Ascending aorta (tissue), 2 donors: ENCODE results near the gene SLIT3. TPM values are rescaled to one million over a fixed set of nuclear protein-coding genes. Genes with fewer than 3 reads are reported as not detected.

Source experiments
- DNase-seq, 2 donors: peaks; one replicate each; pipeline ENCODE4 v3.0.0-alpha.2; 2019; ENCODE audit warnings: low spot score in 2 of 2
- H3K27ac ChIP-seq, 2 donors: fragments of 200-600 bp; sonication (generic); one replicate each; pipeline ENCODE4 v1.5.1; 2016 to 2017; ENCODE audit warnings: mild to moderate bottlenecking in 1 of 2
- H3K27me3 ChIP-seq: fragments of 200-600 bp; sonication (generic); one replicate; pipeline ENCODE4 v1.5.1; 2017
- H3K36me3 ChIP-seq, 2 donors: fragments of 200-600 bp; sonication (generic); one replicate each; pipeline ENCODE4 v1.5.1; 2016
- H3K4me1 ChIP-seq, 2 donors: fragments of 200-600 bp; sonication (generic); one replicate each; pipeline ENCODE4 v1.5.1; 2016 to 2017; ENCODE audit warnings: mild to moderate bottlenecking in 1 of 2
- H3K4me3 ChIP-seq, 2 donors: fragments of 200-600 bp; sonication (generic); one replicate each; pipeline ENCODE4 v1.5.1; 2016 to 2017; ENCODE audit warnings: mild to moderate bottlenecking in 1 of 2
- H3K9me3 ChIP-seq, 2 donors: fragments of 200-600 bp; sonication (generic); one replicate each; pipeline ENCODE4 v1.5.1; 2016
- intact Hi-C: fragments of 100-400 bp; cut with DNase I; formaldehyde crosslinking; loops from one replicate; pipeline ENCODE4 v1.15.1; 2023
- total RNA-seq: library from RNA; depleted of rRNA; stranded (reverse); fragments of >200 nt; gene quantifications from one replicate; pipeline ENCODE4 v1.1.0, GENCODE V29; 2016
- TF ChIP-seq, protein P1 (sequence below), 3 experiments: fragments of 200-600 bp in 2 of 3; fragments of 450-650 bp in 1 of 3; sonication (generic) in 2 of 3; IDR thresholded peaks; one replicate each; pipeline ENCODE4 v1.5.1; 2016 to 2019; ENCODE audit warnings: antibody characterized with exemption in 3 of 3, mild to moderate bottlenecking in 1 of 3, moderate library complexity in 1 of 3

The SLIT3 gene
- total RNA-seq, 1 donor from 2014 or later, result 128 TPM

DNA sequence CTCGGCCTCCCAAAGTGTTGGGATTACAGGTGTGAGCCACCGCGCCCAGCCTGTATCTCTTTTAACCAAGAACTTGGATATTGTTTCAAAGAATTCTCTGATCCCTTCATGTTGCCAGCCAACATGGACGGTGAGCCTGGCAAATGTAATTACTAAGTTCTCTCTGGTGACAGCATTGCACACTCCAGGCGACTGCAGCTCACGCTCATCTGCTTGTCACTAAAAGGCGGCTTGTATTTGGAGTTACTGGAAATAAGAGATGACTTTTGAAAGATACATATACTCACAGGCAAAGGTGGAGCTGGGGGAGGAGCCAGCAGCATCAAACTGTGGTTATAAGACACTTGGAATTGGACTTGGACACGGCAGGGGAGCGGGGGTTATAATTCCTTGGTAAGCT, 172.3 kb downstream of the SLIT3 start:
- no peak overlapping the region for H3K27ac ChIP-seq
- TF ChIP-seq, protein P1, sequence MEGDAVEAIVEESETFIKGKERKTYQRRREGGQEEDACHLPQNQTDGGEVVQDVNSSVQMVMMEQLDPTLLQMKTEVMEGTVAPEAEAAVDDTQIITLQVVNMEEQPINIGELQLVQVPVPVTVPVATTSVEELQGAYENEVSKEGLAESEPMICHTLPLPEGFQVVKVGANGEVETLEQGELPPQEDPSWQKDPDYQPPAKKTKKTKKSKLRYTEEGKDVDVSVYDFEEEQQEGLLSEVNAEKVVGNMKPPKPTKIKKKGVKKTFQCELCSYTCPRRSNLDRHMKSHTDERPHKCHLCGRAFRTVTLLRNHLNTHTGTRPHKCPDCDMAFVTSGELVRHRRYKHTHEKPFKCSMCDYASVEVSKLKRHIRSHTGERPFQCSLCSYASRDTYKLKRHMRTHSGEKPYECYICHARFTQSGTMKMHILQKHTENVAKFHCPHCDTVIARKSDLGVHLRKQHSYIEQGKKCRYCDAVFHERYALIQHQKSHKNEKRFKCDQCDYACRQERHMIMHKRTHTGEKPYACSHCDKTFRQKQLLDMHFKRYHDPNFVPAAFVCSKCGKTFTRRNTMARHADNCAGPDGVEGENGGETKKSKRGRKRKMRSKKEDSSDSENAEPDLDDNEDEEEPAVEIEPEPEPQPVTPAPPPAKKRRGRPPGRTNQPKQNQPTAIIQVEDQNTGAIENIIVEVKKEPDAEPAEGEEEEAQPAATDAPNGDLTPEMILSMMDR (IDR thresholded peaks at IDR 0.05), result no peak
- no peak for DNase-seq
- intact Hi-C loops, result no loop called here
- H3K36me3 ChIP-seq, result no peaks in the 10 kb centered on the region
- peaks cover 0 to 12% of the 10 kb centered on the region in 2 donors for H3K4me1 ChIP-seq
- no peaks in the 10 kb centered on the region for H3K9me3 ChIP-seq
- H3K27me3 ChIP-seq, result no peaks in the 10 kb centered on the region
- no peak overlapping the region for H3K4me3 ChIP-seq

DNA sequence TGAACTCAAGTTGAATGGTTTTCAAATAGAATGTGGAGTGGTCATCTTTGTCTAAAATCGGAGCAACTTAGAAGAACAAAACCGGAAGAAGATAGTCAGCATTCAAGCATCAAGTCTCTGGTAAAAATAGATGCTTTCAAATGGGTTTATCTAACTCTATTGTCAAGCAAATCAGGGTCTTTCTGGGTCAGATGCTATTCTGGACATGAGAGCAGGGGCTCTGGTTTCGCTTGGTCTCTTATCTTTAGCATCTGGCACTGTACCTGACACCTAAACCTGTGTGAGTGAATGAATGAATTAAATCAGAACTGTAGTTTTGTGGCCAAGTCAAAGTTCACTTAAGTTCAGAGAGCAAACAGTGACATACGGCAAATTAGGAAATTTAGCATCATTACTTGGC, 173.5 kb downstream of the SLIT3 start:
- TF ChIP-seq, protein P1 (IDR thresholded peaks at IDR 0.05), result no peak
- Histone ChIP-seq H3K27me3 (no peaks in the 10 kb centered on the region), H3K4me3 (no peak overlapping the region), H3K27ac (no peak overlapping the region), H3K9me3 (no peaks in the 10 kb centered on the region), H3K36me3 (no peaks in the 10 kb centered on the region), H3K4me1 (peaks cover 0 to 10% of the 10 kb centered on the region in 2 donors)
- DNase-seq, result no peak
- intact Hi-C loops, result no loop called here

DNA sequence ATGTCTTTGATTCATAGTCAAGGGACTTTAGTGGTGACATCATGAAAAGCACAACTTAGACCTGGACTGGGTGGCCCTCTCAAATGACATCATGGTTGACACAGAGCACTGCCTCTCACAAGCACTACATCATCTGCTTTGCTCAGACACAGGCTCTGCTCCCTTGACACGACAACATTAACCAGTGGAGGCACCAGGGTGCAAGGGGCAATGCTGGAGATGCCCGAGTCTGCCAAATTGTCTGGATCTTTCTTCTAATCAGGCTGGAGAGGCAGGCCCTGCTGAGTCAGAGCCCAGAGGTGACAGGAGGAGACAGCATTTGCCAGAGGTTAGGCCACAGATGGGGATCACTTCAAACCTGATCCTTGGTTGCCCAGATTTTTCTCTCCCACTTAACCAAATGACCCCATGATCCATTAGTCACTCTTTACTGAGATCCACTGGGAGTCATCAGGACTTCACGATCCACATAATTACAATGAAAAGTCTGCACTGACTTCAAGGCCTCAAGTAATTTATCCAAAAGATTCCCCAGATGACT, 174.4 kb downstream of the SLIT3 start:
- TF ChIP-seq, protein P1 (IDR thresholded peaks at IDR 0.05), result no peak
- H3K4me3 ChIP-seq, result no peak overlapping the region
- peaks cover 0 to 5% of the 10 kb centered on the region in 2 donors for H3K4me1 ChIP-seq
- no peaks in the 10 kb centered on the region for H3K36me3 ChIP-seq
- H3K27me3 ChIP-seq, result no peaks in the 10 kb centered on the region
- intact Hi-C loops, result no loop called here
- H3K27ac ChIP-seq, result no peak overlapping the region
- no peak for DNase-seq
- no peaks in the 10 kb centered on the region for H3K9me3 ChIP-seq

DNA sequence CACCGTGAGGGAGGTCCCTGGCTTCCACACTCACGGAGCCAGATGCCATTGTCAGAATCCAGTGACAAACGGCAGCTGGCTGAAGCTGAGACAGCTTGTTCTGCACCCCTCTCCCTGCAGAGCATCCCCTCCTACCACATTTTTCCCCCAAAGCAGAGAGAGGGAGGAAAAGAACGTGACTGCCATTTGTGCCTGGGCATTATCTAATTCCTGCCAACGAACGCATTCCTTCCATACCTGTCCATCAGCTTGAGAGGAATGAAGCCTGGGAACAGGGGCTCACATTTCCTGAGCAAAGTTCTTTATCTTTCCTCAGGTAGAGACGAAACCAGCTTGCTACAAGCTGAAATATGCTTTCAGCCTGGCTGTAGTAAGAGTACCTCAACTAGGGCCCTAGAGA, 175.4 kb downstream of the SLIT3 start:
- intact Hi-C loops, result no loop called here
- Histone ChIP-seq H3K4me1 (peaks cover 0 to 4% of the 10 kb centered on the region in 2 donors), H3K27ac (no peak overlapping the region), H3K4me3 (no peak overlapping the region), H3K27me3 (no peaks in the 10 kb centered on the region), H3K9me3 (no peaks in the 10 kb centered on the region), H3K36me3 (no peaks in the 10 kb centered on the region)
- TF ChIP-seq, protein P1 (IDR thresholded peaks at IDR 0.05), result no peak
- DNase-seq, result no peak

DNA sequence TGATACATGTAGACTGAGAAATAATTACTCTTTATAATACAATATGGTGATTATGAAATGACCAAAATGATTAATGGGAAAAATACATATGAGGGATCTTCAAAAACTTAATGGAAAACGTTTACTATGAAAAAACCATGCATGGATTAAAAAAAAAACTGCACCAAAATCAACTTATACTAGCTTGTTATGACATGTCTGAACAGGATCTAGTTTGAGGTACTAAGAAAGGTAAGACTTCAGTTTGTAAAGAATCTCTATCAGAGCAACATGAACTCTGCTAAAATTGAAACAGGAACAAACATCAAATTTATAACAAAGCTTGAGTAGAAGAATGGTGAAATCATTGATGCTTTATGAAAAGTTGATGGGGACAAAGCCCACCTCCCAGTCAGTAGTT, 178.0 kb downstream of the SLIT3 start:
- Histone ChIP-seq H3K9me3 (no peaks in the 10 kb centered on the region), H3K27ac (no peak overlapping the region), H3K27me3 (no peaks in the 10 kb centered on the region), H3K36me3 (no peaks in the 10 kb centered on the region), H3K4me1 (peaks cover 0 to 4% of the 10 kb centered on the region in 2 donors), H3K4me3 (no peak overlapping the region)
- no peak for DNase-seq
- TF ChIP-seq, protein P1 (IDR thresholded peaks at IDR 0.05), result no peak
- intact Hi-C loops, result no loop called here
